HCT116 (cell line): ENCODE data around the gene DLX4. TPM values are rescaled to one million over a fixed set of nuclear protein-coding genes. Genes with fewer than 3 reads are reported as not detected.

Experiments used
- ATAC-seq: fragments of 200-7000 bp; cut with Tn5 transposase; 2 replicates; pipeline ENCODE4 v1.9.1; 2020; ENCODE audit warnings: mild to moderate bottlenecking, moderate library complexity
- BruUV-seq: library from RNA; stranded (reverse); fragments of 400-500 nt; replicated peaks from 2 replicates; lab custom pipeline; 2021; lab: Mats Ljungman, UMichigan
- CTCF ChIA-PET: fragments of 300-600 bp; sonication (Branson Sonifier 250); formaldehyde crosslinking; loops from one replicate; lab custom pipeline; 2021; ENCODE audit warnings: antibody characterized with exemption; lab: Charles Lee
- POLR2A ChIA-PET: fragments of 300-600, 350-600 bp; sonication (Branson Sonifier 250); formaldehyde crosslinking; loops from one replicate; lab custom pipeline; 2021; ENCODE audit warnings: antibody characterized with exemption; lab: Charles Lee
- RAD21 ChIA-PET, 2 experiments: fragments of 300-600 bp; sonication (Branson Sonifier 250); formaldehyde crosslinking; loops; one replicate each; lab custom pipeline; 2023; ENCODE audit warnings: low total read pairs in 2 of 2; ENCODE audit not compliant: uncharacterized antibody in 2 of 2, unreplicated experiment in 2 of 2, low non-redundant PET in 1 of 2; lab: Charles Lee
- DNase-seq: peaks from one replicate; pipeline ENCODE4 v3.0.0-alpha.2; 2010; ENCODE audit warnings: low read depth, low spot score
- H2AFZ ChIP-seq: fragments of 200-600 bp; shearing (Covaris generic), sonication (generic); 2 replicates; pipeline ENCODE4 v1.6.1; 2017; ENCODE audit warnings: low read depth, mixed run types, mixed read lengths, antibody characterized with exemption, low read length; ENCODE audit not compliant: poor library complexity, severe bottlenecking
- H3K27ac ChIP-seq: 2 replicates; pipeline ENCODE4 v1.5.1; 2012; ENCODE audit warnings: low read depth, low read length
- H3K27me3 ChIP-seq: fragments of 200-600 bp; sonication (generic); 2 replicates; pipeline ENCODE4 v1.6.1; 2016; ENCODE audit warnings: mixed run types, low read length, mixed read lengths; ENCODE audit not compliant: insufficient read depth
- H3K36me3 ChIP-seq, 2 experiments: fragments of 200-500 bp in 1 of 2; fragments of 200-600 bp in 1 of 2; sonication (Bioruptor generic) in 1 of 2; sonication (generic) in 1 of 2; 2 replicates each; pipeline versions ENCODE4 v1.5.1 to v1.6.1; 2014 to 2016; ENCODE audit warnings: low read length in 2 of 2, inconsistent platforms in 1 of 2, mixed read lengths in 1 of 2, mixed run types in 1 of 2; ENCODE audit not compliant: insufficient read depth in 2 of 2, control insufficient read depth in 1 of 2
- H3K4me1 ChIP-seq, 2 experiments: fragments of 200-600 bp in 1 of 2; sonication (generic) in 1 of 2; 2 replicates each; pipeline versions ENCODE4 v1.5.1 to v1.6.1; 2012 to 2017; ENCODE audit warnings: low read length in 2 of 2, inconsistent platforms in 1 of 2, mild to moderate bottlenecking in 1 of 2, mixed read lengths in 1 of 2, mixed run types in 1 of 2, moderate library complexity in 1 of 2; ENCODE audit not compliant: insufficient read depth in 2 of 2, control insufficient read depth in 1 of 2
- H3K4me2 ChIP-seq: fragments of 200-600 bp; sonication (generic); 2 replicates; pipeline ENCODE4 v1.6.1; 2017; ENCODE audit warnings: mixed run types, low read length, mixed read lengths
- H3K4me3 ChIP-seq, 2 experiments: fragments of 200-600 bp in 1 of 2; sonication (generic) in 1 of 2; replicated peaks in 1 of 2; 2 replicates each; pipeline ENCODE4 v1.5.1; 2011 to 2016; ENCODE audit warnings: low read length in 2 of 2, control low read depth in 1 of 2, low read depth in 1 of 2, mild to moderate bottlenecking in 1 of 2, mixed read lengths in 1 of 2, mixed run types in 1 of 2
- H3K79me2 ChIP-seq: fragments of 200-600 bp; sonication (generic); 2 replicates; pipeline ENCODE4 v1.6.1; 2017; ENCODE audit warnings: mild to moderate bottlenecking, mixed run types, low read length, moderate library complexity, mixed read lengths; ENCODE audit not compliant: insufficient read depth
- H3K9ac ChIP-seq: fragments of 200-600 bp; sonication (generic); 2 replicates; pipeline ENCODE4 v1.6.1; 2016; ENCODE audit warnings: low read length, mixed read lengths
- H3K9me2 ChIP-seq: fragments of 200-600 bp; sonication (generic), shearing (Covaris generic); 2 replicates; pipeline ENCODE4 v1.6.1; 2017; ENCODE audit warnings: mixed run types, mild to moderate bottlenecking, moderate library complexity; ENCODE audit not compliant: insufficient read depth
- H3K9me3 ChIP-seq, 2 experiments: fragments of 200-500 bp in 1 of 2; fragments of 200-600 bp in 1 of 2; sonication (Bioruptor generic) in 1 of 2; sonication (generic) in 1 of 2; 2 replicates each; pipeline ENCODE4 v1.6.1; 2014 to 2017; ENCODE audit warnings: low read length in 2 of 2, mixed read lengths in 2 of 2, inconsistent platforms in 1 of 2, low read depth in 1 of 2, mild to moderate bottlenecking in 1 of 2, mixed run types in 1 of 2, moderate library complexity in 1 of 2; ENCODE audit not compliant: control insufficient read depth in 1 of 2, insufficient read depth in 1 of 2
- H4K20me1 ChIP-seq: fragments of 200-600 bp; sonication (generic), shearing (Covaris generic); 2 replicates; pipeline ENCODE4 v1.6.1; 2017; ENCODE audit warnings: mixed run types, mild to moderate bottlenecking, moderate library complexity; ENCODE audit not compliant: insufficient read depth
- EGR1 ChIP-seq: IDR thresholded peaks from 2 replicates; pipeline ENCODE4 v1.6.1; 2012; ENCODE audit warnings: low read depth
- ELF1 ChIP-seq: IDR thresholded peaks from 2 replicates; pipeline ENCODE4 v1.6.1; 2012; ENCODE audit warnings: low read depth, borderline replicate concordance
- EZH2 ChIP-seq: fragments of 200-600 bp; sonication (generic); IDR thresholded peaks from 2 replicates; pipeline ENCODE4 v1.6.1; 2017; ENCODE audit warnings: antibody characterized with exemption, mixed run types
- EZH2phosphoT487 ChIP-seq: fragments of 200-600 bp; IDR thresholded peaks from 2 replicates; pipeline ENCODE4 v1.6.1; 2018; ENCODE audit warnings: antibody characterized with exemption, borderline replicate concordance
- FOSL1 ChIP-seq: IDR thresholded peaks from 2 replicates; pipeline ENCODE4 v1.6.1; 2012; ENCODE audit warnings: low read depth
- JUND ChIP-seq: IDR thresholded peaks from 2 replicates; pipeline ENCODE4 v1.6.1; 2012
- POLR2AphosphoS5 ChIP-seq: IDR thresholded peaks from 2 replicates; pipeline ENCODE4 v1.6.1; 2011; ENCODE audit warnings: mild to moderate bottlenecking, low read depth, low read length, moderate library complexity
- SIN3A ChIP-seq: IDR thresholded peaks from 2 replicates; pipeline ENCODE4 v1.6.1; 2012; ENCODE audit warnings: low read depth
- SP1 ChIP-seq: IDR thresholded peaks from 2 replicates; pipeline ENCODE4 v1.6.1; 2012; ENCODE audit warnings: low read depth
- SRF ChIP-seq: IDR thresholded peaks from 2 replicates; pipeline ENCODE4 v1.6.1; 2012; ENCODE audit warnings: low read depth
- TCF7L2 ChIP-seq: IDR thresholded peaks from 2 replicates; pipeline ENCODE4 v1.7.0; 2011; ENCODE audit warnings: borderline replicate concordance, inconsistent platforms; ENCODE audit not compliant: insufficient read depth, insufficient read length; ENCODE audit errors: extremely low read depth
- YY1 ChIP-seq: IDR thresholded peaks from 2 replicates; pipeline ENCODE4 v1.6.1; 2011; ENCODE audit warnings: low read length, low read depth, moderate library complexity, mild to moderate bottlenecking; ENCODE audit not compliant: insufficient replicate concordance; ENCODE audit errors: extremely low read depth
- ZFX ChIP-seq: fragments of 450-650 bp; IDR thresholded peaks from 2 replicates; pipeline ENCODE4 v1.6.1; 2017
- intact Hi-C: fragments of 100-400 bp; cut with micrococcal nuclease; formaldehyde crosslinking; loops from 2 replicates; pipeline ENCODE4 v1.10.0; 2022
- total RNA-seq: library from RNA; stranded (reverse); gene quantifications from one replicate; pipeline ENCODE4 v1.2.1, GENCODE V29; 2021; ENCODE audit not compliant: unreplicated experiment
- TF ChIP-seq, protein P1 (sequence below): IDR thresholded peaks from 2 replicates; pipeline ENCODE4 v1.6.1; 2012
- TF ChIP-seq, protein P2 (sequence below): IDR thresholded peaks from 2 replicates; pipeline ENCODE4 v1.6.1; 2012
- TF ChIP-seq, protein P3 (sequence below): IDR thresholded peaks from 2 replicates; pipeline ENCODE4 v1.6.1; 2011; ENCODE audit warnings: mild to moderate bottlenecking, low read length, moderate library complexity; ENCODE audit not compliant: insufficient replicate concordance; ENCODE audit errors: extremely low read depth
- TF ChIP-seq, protein P4 (sequence below): IDR thresholded peaks from 2 replicates; pipeline ENCODE4 v1.6.1; 2012; ENCODE audit warnings: low read depth

DLX4 gene
- total RNA-seq, 1 experiment from 2014 or later: 14.0 TPM

DNA sequence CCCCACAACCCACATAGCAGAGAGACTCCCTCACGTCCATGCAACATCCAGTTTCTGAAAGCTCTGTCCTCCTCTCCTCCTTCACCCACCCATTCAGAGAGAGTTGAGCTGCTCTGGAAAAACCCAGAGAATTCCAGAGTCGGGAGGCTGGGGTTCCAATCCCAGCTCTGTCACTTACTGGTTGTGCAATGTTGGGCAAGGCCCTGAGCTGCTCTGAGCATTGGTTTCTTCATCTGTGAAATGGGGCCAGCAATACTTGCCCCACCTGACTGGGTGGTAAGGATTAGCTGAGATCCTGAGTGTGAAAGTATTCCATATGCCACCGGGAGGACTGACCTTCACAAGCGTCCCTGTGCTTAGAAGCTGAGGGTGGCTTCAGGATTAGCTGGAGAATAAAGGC is 12.2 kb upstream of the DLX4 start (continued):
- TF ChIP-seq, protein P1, sequence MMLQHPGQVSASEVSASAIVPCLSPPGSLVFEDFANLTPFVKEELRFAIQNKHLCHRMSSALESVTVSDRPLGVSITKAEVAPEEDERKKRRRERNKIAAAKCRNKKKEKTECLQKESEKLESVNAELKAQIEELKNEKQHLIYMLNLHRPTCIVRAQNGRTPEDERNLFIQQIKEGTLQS: no peak
- TF ChIP-seq POLR2AphosphoS5: no peak

DNA sequence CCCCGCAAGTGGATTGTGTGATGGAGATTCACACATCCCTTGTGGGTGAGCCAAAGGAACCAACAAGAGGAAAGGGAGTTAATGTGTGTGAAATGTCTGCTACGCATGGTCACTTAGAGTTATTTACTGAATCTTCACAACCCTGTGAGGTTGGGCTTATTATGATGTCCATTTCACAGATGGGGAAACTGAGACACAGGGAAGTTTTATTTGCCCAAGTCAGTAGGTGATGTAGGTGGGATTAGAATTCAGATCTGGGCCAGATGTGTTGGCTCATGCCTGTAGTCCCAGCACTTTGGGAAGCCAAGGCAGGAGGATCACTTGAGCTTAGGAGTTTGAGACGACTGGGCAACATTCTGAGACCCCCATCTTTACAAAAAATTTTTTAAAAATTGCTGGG is 11.6 kb upstream of the DLX4 start:
- no peak for ATAC-seq
- BruUV-seq: no TSS peak
- Histone ChIP-seq H3K9me3 (no peaks in the 10 kb centered on the region), H3K4me2 (no peak overlapping the region), H3K36me3 (no peaks in the 10 kb centered on the region), H3K27me3 (no peaks in the 10 kb centered on the region), H3K4me3 (no peak overlapping the region), H3K9ac (no peak overlapping the region), H2AFZ (no peak overlapping the region), H3K79me2 (no peaks in the 10 kb centered on the region), H4K20me1 (no peaks in the 10 kb centered on the region), H3K27ac (no peak overlapping the region), H3K4me1 (peaks cover 24 to 31% of the 10 kb centered on the region in 2 experiments), H3K9me2 (no peaks in the 10 kb centered on the region)
- CTCF ChIA-PET: interaction anchor here (1.8 kb wide), 1 partner anchor 32 kb away, joined by 3 read pairs; no protein-coding TSS in a partner anchor
- no peak for TF ChIP-seq JUND
- TF ChIP-seq FOSL1: no peak
- TF ChIP-seq, protein P2, sequence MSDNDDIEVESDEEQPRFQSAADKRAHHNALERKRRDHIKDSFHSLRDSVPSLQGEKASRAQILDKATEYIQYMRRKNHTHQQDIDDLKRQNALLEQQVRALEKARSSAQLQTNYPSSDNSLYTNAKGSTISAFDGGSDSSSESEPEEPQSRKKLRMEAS: no peak
- TF ChIP-seq SRF: no peak
- no peak for TF ChIP-seq SIN3A
- TF ChIP-seq EZH2: no peak
- no peak for TF ChIP-seq EZH2phosphoT487
- TF ChIP-seq, protein P3, sequence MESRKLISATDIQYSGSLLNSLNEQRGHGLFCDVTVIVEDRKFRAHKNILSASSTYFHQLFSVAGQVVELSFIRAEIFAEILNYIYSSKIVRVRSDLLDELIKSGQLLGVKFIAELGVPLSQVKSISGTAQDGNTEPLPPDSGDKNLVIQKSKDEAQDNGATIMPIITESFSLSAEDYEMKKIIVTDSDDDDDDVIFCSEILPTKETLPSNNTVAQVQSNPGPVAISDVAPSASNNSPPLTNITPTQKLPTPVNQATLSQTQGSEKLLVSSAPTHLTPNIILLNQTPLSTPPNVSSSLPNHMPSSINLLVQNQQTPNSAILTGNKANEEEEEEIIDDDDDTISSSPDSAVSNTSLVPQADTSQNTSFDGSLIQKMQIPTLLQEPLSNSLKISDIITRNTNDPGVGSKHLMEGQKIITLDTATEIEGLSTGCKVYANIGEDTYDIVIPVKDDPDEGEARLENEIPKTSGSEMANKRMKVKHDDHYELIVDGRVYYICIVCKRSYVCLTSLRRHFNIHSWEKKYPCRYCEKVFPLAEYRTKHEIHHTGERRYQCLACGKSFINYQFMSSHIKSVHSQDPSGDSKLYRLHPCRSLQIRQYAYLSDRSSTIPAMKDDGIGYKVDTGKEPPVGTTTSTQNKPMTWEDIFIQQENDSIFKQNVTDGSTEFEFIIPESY: no peak
- TF ChIP-seq YY1: no peak
- TF ChIP-seq SP1: no peak
- TF ChIP-seq, protein P4, sequence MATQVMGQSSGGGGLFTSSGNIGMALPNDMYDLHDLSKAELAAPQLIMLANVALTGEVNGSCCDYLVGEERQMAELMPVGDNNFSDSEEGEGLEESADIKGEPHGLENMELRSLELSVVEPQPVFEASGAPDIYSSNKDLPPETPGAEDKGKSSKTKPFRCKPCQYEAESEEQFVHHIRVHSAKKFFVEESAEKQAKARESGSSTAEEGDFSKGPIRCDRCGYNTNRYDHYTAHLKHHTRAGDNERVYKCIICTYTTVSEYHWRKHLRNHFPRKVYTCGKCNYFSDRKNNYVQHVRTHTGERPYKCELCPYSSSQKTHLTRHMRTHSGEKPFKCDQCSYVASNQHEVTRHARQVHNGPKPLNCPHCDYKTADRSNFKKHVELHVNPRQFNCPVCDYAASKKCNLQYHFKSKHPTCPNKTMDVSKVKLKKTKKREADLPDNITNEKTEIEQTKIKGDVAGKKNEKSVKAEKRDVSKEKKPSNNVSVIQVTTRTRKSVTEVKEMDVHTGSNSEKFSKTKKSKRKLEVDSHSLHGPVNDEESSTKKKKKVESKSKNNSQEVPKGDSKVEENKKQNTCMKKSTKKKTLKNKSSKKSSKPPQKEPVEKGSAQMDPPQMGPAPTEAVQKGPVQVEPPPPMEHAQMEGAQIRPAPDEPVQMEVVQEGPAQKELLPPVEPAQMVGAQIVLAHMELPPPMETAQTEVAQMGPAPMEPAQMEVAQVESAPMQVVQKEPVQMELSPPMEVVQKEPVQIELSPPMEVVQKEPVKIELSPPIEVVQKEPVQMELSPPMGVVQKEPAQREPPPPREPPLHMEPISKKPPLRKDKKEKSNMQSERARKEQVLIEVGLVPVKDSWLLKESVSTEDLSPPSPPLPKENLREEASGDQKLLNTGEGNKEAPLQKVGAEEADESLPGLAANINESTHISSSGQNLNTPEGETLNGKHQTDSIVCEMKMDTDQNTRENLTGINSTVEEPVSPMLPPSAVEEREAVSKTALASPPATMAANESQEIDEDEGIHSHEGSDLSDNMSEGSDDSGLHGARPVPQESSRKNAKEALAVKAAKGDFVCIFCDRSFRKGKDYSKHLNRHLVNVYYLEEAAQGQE: no peak
- TF ChIP-seq POLR2AphosphoS5: no peak
- no peak for TF ChIP-seq EGR1
- no peak for TF ChIP-seq TCF7L2
- TF ChIP-seq, protein P1: no peak
- no peak for TF ChIP-seq ZFX
- TF ChIP-seq ELF1: no peak
- POLR2A ChIA-PET: interaction anchor here (1.5 kb wide), 1 partner anchor 103 kb away, joined by 3 read pairs; no protein-coding TSS in a partner anchor
- DNase-seq: no peak
- intact Hi-C loops: no loop called here
- RAD21 ChIA-PET: no interaction called here
